HL-60 (cell line): ENCODE results near the gene UBAP2L.

Source experiments
- POLR2AphosphoS5 ChIP-seq: IDR thresholded peaks from 2 replicates; pipeline ENCODE4 v1.6.1; 2012; ENCODE audit warnings: low read depth
- TF ChIP-seq, protein P1 (sequence below): IDR thresholded peaks from one replicate; pipeline ENCODE4 v1.5.1; 2011; ENCODE audit warnings: low read length, control low read depth, inconsistent platforms; ENCODE audit not compliant: insufficient read depth
- TF ChIP-seq, protein P2 (sequence below): IDR thresholded peaks from 2 replicates; pipeline ENCODE4 v1.6.1; 2012; ENCODE audit warnings: low read depth; ENCODE audit not compliant: insufficient replicate concordance

GRCh38 chr1:154207262-154207661 lies 13.5 kb upstream of the UBAP2L start:
- TF ChIP-seq, protein P1, sequence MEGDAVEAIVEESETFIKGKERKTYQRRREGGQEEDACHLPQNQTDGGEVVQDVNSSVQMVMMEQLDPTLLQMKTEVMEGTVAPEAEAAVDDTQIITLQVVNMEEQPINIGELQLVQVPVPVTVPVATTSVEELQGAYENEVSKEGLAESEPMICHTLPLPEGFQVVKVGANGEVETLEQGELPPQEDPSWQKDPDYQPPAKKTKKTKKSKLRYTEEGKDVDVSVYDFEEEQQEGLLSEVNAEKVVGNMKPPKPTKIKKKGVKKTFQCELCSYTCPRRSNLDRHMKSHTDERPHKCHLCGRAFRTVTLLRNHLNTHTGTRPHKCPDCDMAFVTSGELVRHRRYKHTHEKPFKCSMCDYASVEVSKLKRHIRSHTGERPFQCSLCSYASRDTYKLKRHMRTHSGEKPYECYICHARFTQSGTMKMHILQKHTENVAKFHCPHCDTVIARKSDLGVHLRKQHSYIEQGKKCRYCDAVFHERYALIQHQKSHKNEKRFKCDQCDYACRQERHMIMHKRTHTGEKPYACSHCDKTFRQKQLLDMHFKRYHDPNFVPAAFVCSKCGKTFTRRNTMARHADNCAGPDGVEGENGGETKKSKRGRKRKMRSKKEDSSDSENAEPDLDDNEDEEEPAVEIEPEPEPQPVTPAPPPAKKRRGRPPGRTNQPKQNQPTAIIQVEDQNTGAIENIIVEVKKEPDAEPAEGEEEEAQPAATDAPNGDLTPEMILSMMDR, result no peak
- no peak for TF ChIP-seq POLR2AphosphoS5
- TF ChIP-seq, protein P2, sequence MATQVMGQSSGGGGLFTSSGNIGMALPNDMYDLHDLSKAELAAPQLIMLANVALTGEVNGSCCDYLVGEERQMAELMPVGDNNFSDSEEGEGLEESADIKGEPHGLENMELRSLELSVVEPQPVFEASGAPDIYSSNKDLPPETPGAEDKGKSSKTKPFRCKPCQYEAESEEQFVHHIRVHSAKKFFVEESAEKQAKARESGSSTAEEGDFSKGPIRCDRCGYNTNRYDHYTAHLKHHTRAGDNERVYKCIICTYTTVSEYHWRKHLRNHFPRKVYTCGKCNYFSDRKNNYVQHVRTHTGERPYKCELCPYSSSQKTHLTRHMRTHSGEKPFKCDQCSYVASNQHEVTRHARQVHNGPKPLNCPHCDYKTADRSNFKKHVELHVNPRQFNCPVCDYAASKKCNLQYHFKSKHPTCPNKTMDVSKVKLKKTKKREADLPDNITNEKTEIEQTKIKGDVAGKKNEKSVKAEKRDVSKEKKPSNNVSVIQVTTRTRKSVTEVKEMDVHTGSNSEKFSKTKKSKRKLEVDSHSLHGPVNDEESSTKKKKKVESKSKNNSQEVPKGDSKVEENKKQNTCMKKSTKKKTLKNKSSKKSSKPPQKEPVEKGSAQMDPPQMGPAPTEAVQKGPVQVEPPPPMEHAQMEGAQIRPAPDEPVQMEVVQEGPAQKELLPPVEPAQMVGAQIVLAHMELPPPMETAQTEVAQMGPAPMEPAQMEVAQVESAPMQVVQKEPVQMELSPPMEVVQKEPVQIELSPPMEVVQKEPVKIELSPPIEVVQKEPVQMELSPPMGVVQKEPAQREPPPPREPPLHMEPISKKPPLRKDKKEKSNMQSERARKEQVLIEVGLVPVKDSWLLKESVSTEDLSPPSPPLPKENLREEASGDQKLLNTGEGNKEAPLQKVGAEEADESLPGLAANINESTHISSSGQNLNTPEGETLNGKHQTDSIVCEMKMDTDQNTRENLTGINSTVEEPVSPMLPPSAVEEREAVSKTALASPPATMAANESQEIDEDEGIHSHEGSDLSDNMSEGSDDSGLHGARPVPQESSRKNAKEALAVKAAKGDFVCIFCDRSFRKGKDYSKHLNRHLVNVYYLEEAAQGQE, result no peak
